ENCODE results near the gene DGKG.

Gene DGKG

DNA sequence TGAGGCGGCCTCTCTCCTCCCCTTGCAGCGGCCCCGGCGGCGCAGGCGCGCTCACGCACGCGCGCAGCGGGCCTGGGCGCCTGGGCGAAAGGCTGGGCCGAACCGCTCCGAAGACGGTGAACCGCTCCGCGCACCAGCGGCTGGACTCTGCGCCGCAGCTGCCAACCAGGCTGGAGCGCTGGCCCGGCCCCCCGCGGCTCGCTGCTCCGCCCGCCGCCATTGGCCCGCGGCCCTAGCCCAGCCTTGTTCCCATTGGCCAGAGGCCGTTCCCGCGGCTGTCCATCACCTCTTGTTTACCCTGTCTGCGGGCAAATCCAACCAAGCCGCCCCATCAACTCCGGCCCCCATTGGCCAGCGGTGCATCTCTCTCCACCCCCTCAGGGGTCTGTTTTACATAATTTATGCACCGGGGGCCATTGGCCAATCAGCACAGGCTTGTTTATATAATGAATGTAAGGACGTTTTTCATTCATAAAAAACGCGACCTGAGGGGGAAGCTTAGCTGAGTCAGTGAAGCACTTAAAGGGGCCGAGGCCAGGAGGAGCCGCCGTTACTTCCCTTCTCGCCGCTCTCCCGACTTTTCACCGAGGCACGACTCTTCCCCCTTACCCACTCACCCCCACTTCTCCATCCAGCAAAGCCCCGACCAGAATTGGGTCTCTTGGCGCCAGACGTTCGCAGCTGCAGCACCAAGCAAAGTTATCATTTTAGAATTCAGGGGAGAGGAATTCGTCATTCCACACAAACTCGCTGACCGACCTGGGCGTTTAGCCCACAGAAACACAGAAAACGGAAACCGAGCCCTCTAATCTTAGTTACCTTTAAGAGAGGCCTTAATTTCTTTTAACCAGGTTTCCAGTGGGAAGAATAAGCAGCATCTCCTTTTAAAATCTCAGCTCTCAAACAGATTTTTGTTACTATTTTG lies 252.8 kb downstream of the DGKG start, which contains the start of gene ETV5:
ETV5 (minus strand) TSS at position 149 of the 925 bp plus-strand sequence. CDS start 3,221 bp downstream, outside the sequence.
- Histone ChIP-seq H3K36me3 (ENCODE audit: insufficient read depth, low read length) (no peaks in the 10 kb centered on the region), H3K4me3 (ENCODE audit: low read depth, low read length) (peak within 1 kb of the TSS; percentile 88), H3K27ac (ENCODE audit: low read depth, low read length) (peak within 1 kb of the TSS; percentile 84), H3K4me1 (ENCODE audit: control insufficient read depth, insufficient read depth, low read length, unreplicated experiment) (peaks cover 29% of the 10 kb centered on the region), H3K27me3 (ENCODE audit: insufficient read depth, low read length) (0 out of 2 replicates have a peak, but pooled peaks cover 4% of the 10 kb centered on the region), H3K79me2 (ENCODE audit: control insufficient read depth, insufficient read depth, low read length, unreplicated experiment) (peaks cover 38% of the 10 kb centered on the region), H2AFZ (ENCODE audit: low read length, unreplicated experiment) (peak within 1 kb of the TSS; percentile 89)

DNA sequence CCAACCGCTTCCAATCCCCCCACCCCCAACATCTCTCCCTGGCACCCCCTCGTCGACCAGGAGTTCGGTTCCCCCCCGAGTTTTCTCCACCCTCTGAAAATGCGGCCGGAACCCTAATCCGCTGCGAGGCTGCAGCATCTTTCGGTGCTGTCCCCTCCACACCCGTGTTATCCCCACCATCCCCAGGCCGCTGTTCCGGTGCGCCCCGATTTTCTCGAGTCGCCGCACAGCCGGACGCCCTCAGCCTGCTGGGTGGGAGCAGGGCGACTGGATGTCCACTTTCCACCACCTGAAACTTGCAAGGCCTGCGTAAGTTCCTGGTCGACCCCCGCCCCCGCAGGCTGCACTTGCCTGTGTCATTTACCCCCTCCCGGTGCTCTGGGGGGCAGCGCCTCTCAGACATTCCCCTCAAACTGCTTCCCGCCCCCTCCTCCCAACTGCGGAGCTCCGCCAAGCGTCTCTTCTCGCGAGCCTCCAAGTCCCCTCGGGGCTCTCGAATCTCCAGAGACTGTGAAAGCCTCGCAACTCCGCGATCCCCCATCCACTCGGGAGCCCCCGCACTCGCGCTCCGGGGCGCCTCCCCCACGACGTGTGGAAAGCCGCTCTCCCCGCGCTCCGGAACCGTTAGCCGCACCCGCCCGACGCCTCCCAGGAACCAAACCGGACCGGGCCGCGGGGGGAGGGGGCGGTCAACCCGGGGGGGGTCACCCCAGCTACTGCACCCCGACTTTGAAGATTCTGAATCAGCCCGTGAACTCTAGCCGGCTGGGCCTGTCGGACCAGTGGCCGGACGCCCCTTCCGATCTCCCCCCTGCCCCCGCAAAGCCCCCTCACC lies 253.7 kb downstream of the DGKG start:
- peak overlapping the region; percentile 86 for H3K4me3 ChIP-seq (ENCODE audit: low read depth, low read length)
- peaks cover 38% of the 10 kb centered on the region for H3K4me1 ChIP-seq (ENCODE audit: control insufficient read depth, insufficient read depth, low read length, unreplicated experiment)
- H3K27me3 ChIP-seq (ENCODE audit: insufficient read depth, low read length): no peaks in the 10 kb centered on the region
- H3K79me2 ChIP-seq (ENCODE audit: control insufficient read depth, insufficient read depth, low read length, unreplicated experiment): peaks cover 43% of the 10 kb centered on the region
- peak overlapping the region; percentile 66 for H3K27ac ChIP-seq (ENCODE audit: low read depth, low read length)
- H3K36me3 ChIP-seq (ENCODE audit: insufficient read depth, low read length): peaks cover 5% of the 10 kb centered on the region
- peak overlapping the region; percentile 86 for H2AFZ ChIP-seq (ENCODE audit: low read length, unreplicated experiment)

DNA sequence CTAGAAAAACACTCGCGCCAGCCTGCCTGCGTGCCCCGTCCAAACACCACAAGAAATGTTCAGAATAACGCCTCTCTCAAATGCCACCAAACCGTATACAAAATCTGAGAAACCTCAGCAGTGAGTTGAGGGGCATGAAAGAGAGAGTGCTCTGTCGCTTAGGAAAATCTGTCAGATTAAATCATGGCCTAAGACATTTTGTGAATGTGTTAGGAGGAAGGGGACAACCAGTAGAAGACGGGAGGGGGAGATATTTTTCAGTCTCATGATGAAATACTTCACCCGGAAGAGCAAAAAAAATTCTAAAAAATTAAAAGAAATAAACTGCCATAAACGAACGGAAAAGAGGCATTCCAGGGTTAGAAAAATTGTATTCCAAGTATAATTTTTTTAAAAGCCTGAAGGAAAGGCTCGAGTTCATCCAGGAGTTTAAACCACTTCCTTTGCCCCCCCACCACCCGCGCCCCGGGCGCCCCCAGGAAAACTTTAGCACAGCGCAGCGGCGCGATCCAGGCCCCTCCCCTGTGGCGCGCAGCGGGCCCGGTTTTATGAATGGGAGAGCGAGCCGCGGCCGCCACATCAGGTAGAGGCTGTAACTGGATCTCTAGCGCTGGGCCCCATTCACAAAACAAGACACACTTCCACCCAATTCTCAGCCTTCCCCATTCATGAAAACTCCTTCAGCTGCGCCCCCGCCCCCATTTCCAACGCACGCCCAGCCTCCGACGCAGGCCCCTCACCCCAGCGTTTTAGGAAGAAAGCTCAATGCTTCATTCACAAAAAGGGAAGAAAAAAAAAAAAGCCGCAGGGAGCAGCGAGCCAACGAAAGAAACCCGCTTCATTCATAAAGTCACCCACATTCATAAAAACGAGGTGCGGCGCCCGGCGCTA lies 254.6 kb downstream of the DGKG start:
- H3K4me1 ChIP-seq (ENCODE audit: control insufficient read depth, insufficient read depth, low read length, unreplicated experiment): peaks cover 42% of the 10 kb centered on the region
- H3K27ac ChIP-seq (ENCODE audit: low read depth, low read length): peak overlapping the region; percentile 66
- peak overlapping the region; percentile 86 for H2AFZ ChIP-seq (ENCODE audit: low read length, unreplicated experiment)
- no peaks in the 10 kb centered on the region for H3K27me3 ChIP-seq (ENCODE audit: insufficient read depth, low read length)
- peaks cover 52% of the 10 kb centered on the region for H3K79me2 ChIP-seq (ENCODE audit: control insufficient read depth, insufficient read depth, low read length, unreplicated experiment)
- peak overlapping the region; percentile 86 for H3K4me3 ChIP-seq (ENCODE audit: low read depth, low read length)
- H3K36me3 ChIP-seq (ENCODE audit: insufficient read depth, low read length): peaks cover 7% of the 10 kb centered on the region

DNA sequence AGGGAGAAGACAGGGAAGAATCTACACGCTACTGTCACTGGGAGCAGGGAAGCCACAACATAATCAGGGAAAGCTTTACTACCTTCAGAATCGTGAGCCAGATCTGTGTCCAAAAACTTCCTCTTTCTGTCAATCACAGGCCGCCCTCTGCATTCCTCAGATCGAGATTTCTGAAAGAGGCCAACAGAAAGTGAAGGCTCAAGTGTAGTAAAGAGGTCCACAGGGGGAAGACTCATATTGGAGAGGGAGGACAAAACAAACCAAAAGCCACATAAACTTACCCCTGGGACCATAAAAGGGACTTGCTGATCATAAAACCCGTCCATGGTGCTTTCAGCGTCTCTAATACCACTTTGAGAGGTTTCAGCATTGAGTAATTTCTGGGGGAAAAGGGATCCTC lies 256.5 kb downstream of the DGKG start:
- Histone ChIP-seq H2AFZ (ENCODE audit: low read length, unreplicated experiment) (no peak overlapping the region), H3K4me1 (ENCODE audit: control insufficient read depth, insufficient read depth, low read length, unreplicated experiment) (peaks cover 37% of the 10 kb centered on the region), H3K27ac (ENCODE audit: low read depth, low read length) (no peak overlapping the region), H3K79me2 (ENCODE audit: control insufficient read depth, insufficient read depth, low read length, unreplicated experiment) (peaks cover 56% of the 10 kb centered on the region), H3K27me3 (ENCODE audit: insufficient read depth, low read length) (no peaks in the 10 kb centered on the region), H3K4me3 (ENCODE audit: low read depth, low read length) (no peak overlapping the region), H3K36me3 (ENCODE audit: insufficient read depth, low read length) (peaks cover 8% of the 10 kb centered on the region)

DNA sequence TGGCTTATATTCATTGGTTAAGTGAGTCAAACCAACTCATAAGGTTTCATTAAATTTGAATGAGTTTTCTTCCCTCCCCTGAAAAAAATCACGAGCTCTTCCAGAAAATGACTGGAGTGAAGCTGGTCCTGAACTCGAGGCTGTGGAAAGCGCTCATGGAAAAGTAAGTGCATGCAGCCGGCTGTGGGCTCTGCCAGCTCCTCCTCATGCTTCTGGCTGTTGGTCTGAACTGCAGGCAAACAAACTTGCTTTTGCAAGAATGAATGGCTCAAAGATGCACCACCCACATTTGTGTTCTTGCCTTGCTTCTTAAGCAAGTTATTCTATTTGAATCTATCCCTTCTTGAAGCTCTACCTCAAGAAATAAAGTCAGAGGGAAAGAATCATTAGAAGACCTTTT lies 259.3 kb downstream of the DGKG start:
- Histone ChIP-seq H3K4me1 (ENCODE audit: control insufficient read depth, insufficient read depth, low read length, unreplicated experiment) (peaks cover 54% of the 10 kb centered on the region), H3K4me3 (ENCODE audit: low read depth, low read length) (no peak overlapping the region), H3K79me2 (ENCODE audit: control insufficient read depth, insufficient read depth, low read length, unreplicated experiment) (peaks cover 48% of the 10 kb centered on the region), H2AFZ (ENCODE audit: low read length, unreplicated experiment) (no peak overlapping the region), H3K36me3 (ENCODE audit: insufficient read depth, low read length) (peaks cover 14% of the 10 kb centered on the region), H3K27ac (ENCODE audit: low read depth, low read length) (no peak overlapping the region), H3K27me3 (ENCODE audit: insufficient read depth, low read length) (no peaks in the 10 kb centered on the region)

DNA sequence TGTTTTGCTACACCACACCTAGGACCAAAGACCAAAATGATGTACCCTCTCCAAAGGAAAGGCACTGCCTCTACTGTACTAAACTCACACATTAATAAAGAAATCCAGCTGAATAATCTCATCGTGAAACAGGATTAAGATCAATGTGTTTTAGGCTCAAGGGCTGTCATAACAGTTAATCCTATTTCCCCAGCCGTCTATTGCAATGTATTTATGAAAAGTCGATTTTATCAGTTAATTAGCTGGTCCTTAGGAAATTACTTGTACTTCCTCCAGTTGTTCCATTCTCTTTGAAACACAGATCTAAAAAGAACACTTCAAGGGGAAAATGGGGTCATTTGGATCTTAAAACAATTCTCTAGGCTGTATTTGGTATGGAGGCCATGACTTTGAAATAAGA lies 261.6 kb downstream of the DGKG start:
- no peak overlapping the region for H3K27ac ChIP-seq (ENCODE audit: low read depth, low read length)
- H3K36me3 ChIP-seq (ENCODE audit: insufficient read depth, low read length): peaks cover 14% of the 10 kb centered on the region
- H3K4me3 ChIP-seq (ENCODE audit: low read depth, low read length): no peak overlapping the region
- no peaks in the 10 kb centered on the region for H3K27me3 ChIP-seq (ENCODE audit: insufficient read depth, low read length)
- no peak overlapping the region for H2AFZ ChIP-seq (ENCODE audit: low read length, unreplicated experiment)
- H3K4me1 ChIP-seq (ENCODE audit: control insufficient read depth, insufficient read depth, low read length, unreplicated experiment): peaks cover 39% of the 10 kb centered on the region
- H3K79me2 ChIP-seq (ENCODE audit: control insufficient read depth, insufficient read depth, low read length, unreplicated experiment): peaks cover 26% of the 10 kb centered on the region

DNA sequence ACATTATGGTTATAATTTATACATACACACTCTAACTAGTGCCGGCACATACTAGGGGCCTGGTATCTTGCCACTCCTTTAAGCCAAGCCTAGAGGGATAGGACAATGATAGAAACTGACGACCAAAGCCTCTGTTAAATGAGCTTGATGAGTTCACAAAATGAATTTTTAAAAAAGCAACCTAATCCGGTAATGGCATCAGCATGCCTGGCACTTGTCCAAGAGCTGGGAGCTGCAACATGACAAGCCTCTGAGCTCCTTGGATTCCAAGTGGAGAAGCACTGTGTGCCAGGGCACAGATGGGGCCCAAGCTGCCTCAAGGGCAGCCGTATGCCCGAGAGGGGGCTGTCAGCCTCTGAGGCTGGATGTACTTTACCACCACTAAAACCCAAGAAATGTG lies 262.9 kb downstream of the DGKG start:
- Histone ChIP-seq H3K4me3 (ENCODE audit: low read depth, low read length) (no peak overlapping the region), H3K4me1 (ENCODE audit: control insufficient read depth, insufficient read depth, low read length, unreplicated experiment) (peaks cover 34% of the 10 kb centered on the region), H3K79me2 (ENCODE audit: control insufficient read depth, insufficient read depth, low read length, unreplicated experiment) (peaks cover 22% of the 10 kb centered on the region), H3K27me3 (ENCODE audit: insufficient read depth, low read length) (no peaks in the 10 kb centered on the region), H2AFZ (ENCODE audit: low read length, unreplicated experiment) (no peak overlapping the region), H3K27ac (ENCODE audit: low read depth, low read length) (no peak overlapping the region), H3K36me3 (ENCODE audit: insufficient read depth, low read length) (peaks cover 17% of the 10 kb centered on the region)

DNA sequence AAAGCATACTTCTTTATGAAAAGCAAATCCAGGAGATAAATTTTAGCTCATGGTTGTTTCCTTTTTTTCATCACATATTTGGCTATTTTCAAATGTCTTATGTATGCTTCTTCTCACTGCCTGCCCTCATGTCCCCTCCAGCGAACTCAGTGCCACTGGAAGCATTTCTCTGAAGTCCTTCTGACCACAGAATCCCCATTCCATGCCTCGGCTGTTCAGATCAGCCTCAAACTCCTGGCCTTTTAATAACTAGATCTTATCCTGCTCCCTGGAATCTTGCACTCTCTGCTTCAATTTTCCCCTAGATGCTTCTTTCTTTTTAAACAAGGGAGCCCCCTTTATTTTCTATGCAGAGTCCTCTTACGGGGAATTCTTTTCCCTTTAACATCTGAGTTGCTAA lies 263.3 kb downstream of the DGKG start:
- Histone ChIP-seq H3K27ac (ENCODE audit: low read depth, low read length) (no peak overlapping the region), H3K36me3 (ENCODE audit: insufficient read depth, low read length) (peaks cover 19% of the 10 kb centered on the region), H3K4me1 (ENCODE audit: control insufficient read depth, insufficient read depth, low read length, unreplicated experiment) (peaks cover 29% of the 10 kb centered on the region), H3K27me3 (ENCODE audit: insufficient read depth, low read length) (no peaks in the 10 kb centered on the region), H3K79me2 (ENCODE audit: control insufficient read depth, insufficient read depth, low read length, unreplicated experiment) (peaks cover 20% of the 10 kb centered on the region), H3K4me3 (ENCODE audit: low read depth, low read length) (no peak overlapping the region), H2AFZ (ENCODE audit: low read length, unreplicated experiment) (no peak overlapping the region)

DNA sequence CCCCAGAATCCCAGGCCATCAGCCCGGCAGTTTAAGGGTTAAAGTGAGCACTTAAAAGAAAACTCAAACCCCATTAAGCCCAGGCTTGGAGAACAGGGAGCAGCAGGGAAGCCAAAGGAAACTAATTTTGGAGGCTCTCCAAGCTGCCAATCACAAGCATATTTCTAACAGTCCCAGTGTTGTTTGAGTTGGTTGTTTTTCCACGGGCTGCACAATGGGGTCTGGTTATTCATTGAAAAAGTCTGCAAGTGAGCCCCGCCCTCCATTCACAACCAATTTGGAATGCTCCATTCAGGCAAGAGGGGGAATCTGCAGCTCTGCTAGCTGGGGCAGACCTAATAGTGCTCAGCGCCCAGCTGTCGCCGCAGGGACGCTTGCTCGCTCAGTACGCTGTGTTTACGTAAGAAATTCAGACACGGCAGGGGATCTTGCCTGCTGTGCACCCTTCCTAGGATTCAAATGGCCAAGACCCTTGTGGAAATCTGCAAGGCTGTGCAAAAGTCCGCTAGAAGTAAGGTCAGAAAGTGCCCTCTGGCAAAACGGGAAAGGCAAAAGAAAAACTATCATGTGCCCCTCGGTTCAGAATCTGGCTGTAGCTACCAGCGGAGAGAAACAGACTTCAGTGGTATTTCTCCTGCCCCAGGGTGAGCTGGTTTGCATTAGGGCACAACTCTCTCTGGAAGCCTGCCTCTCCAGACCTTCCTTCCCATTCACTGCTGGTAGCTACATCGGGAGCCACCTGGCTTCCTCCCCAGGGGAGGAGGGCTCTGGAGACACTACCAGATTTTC lies 264.2 kb downstream of the DGKG start:
- Histone ChIP-seq H3K79me2 (ENCODE audit: control insufficient read depth, insufficient read depth, low read length, unreplicated experiment) (peaks cover 12% of the 10 kb centered on the region), H2AFZ (ENCODE audit: low read length, unreplicated experiment) (no peak overlapping the region), H3K4me1 (ENCODE audit: control insufficient read depth, insufficient read depth, low read length, unreplicated experiment) (peaks cover 21% of the 10 kb centered on the region), H3K27me3 (ENCODE audit: insufficient read depth, low read length) (no peaks in the 10 kb centered on the region), H3K27ac (ENCODE audit: low read depth, low read length) (no peak overlapping the region), H3K36me3 (ENCODE audit: insufficient read depth, low read length) (peaks cover 12% of the 10 kb centered on the region), H3K4me3 (ENCODE audit: low read depth, low read length) (peak overlapping the region; percentile 42)
